ENCODE results near the gene CNTNAP2. TPM values are rescaled to one million over a fixed set of nuclear protein-coding genes. Genes with fewer than 3 reads are reported as not detected.

CNTNAP2 gene
- total and polyA plus RNA-seq, 7 experiments from 2014 or later = 0.02 to 0.48 (median 0.24) TPM; not detected in 2

DNA sequence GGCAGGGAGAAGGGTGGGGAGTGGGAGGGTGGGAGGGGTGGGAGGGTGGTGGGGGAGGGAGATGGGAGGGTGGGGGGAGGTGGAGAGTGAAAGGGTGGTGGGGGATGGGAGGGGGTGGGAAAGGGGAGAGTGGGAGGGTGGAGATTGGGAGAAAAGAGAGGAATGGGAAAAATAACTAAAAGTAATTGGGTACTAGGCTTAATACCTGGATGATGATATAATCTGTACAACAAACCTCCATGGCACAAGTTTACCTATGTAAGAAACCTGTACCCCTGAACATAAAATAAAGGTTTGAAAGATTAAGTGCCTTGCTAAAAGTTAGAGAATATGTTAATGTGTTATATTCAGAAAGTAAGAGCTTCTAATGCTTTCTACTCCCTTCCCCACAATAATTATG lies 564.9 kb downstream of the CNTNAP2 start:
- Histone ChIP-seq H3K27ac (ENCODE audit: low read depth, low read length) (no peak overlapping the region), H3K27me3 (ENCODE audit: control insufficient read depth in 2 of 2, insufficient read depth in 2 of 2, low read length in 2 of 2) (no peaks in the 10 kb centered on the region), H3K9me3 (ENCODE audit: control insufficient read depth in 2 of 3, low read length in 3 of 3) (no peaks in the 10 kb centered on the region), H3K4me3 (ENCODE audit: low read length) (no peak overlapping the region), H3K4me1 (ENCODE audit: control insufficient read depth in 2 of 2, insufficient read depth in 2 of 2, low read length in 2 of 2) (no peaks in the 10 kb centered on the region), H3K36me3 (ENCODE audit: control insufficient read depth in 2 of 3, insufficient read depth in 3 of 3, low read length in 3 of 3) (no peaks in the 10 kb centered on the region)
- H3K27me3 Mint-ChIP-seq = no peaks in the 10 kb centered on the region
- no peaks in the 10 kb centered on the region for H3K36me3 Mint-ChIP-seq
- ChIA-PET CTCF (no interaction called here), POLR2A (no interaction called here)
- DNase-seq (no peak), ATAC-seq (no peak)
- no peaks in the 10 kb centered on the region for H3K4me1 Mint-ChIP-seq
- H3K9me3 Mint-ChIP-seq = peaks cover 0 to 16% (median 2%) of the 10 kb centered on the region in 11 donors
- intact Hi-C loops (cut with micrococcal nuclease) = no loop called here
- H3K27ac Mint-ChIP-seq = no peak overlapping the region
- H3K4me3 Mint-ChIP-seq = no peak overlapping the region

DNA sequence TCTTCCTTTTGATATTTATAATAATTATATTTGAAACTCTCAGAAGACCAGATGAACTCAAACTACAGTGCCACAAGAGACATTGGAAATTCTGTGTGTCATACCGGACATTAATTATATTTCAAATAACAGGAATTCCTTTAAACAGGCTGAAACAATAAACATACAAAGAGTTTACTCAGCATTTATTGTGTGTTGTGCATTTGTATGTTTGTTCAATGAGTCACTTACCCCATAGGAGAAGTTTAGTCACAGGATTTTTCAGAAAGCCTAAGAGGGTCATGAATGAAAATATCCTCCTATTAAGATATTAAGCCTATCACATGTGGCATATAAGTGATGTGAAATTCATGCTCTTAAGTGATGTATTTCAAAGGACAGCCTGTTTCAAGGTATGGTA lies 566.8 kb downstream of the CNTNAP2 start:
- no peak for ATAC-seq
- POLR2A ChIA-PET = no interaction called here
- no peaks in the 10 kb centered on the region for H3K36me3 ChIP-seq (ENCODE audit: control insufficient read depth in 2 of 3, insufficient read depth in 3 of 3, low read length in 3 of 3)

DNA sequence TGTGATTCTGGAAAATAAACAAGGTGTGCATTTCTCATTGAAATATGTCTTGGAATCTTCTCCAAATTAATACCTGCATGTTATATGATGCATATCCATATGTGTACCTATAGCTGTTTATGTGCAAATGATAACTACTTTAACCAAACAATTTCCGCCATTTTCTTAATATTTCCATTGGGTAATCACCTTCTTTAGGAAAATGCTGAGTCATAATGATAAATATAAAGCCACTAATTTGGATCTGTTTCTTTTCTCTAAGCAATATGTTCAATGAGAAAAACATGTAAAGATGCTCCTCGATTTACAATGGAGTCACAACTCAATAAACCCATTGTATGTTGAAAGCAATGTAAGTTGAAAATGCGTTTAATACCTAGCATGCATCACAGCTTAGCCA lies 574.4 kb downstream of the CNTNAP2 start:
- Mint-ChIP-seq H3K4me1 (no peaks in the 10 kb centered on the region), H3K4me3 (no peak overlapping the region), H3K36me3 (no peaks in the 10 kb centered on the region), H3K27ac (no peak overlapping the region), H3K27me3 (no peaks in the 10 kb centered on the region), H3K9me3 (peaks cover 0 to 6% (median 0%) of the 10 kb centered on the region in 11 donors)
- Histone ChIP-seq H3K4me3 (ENCODE audit: low read length) (no peak overlapping the region), H3K9me3 (ENCODE audit: control insufficient read depth in 2 of 3, low read length in 3 of 3) (no peaks in the 10 kb centered on the region), H3K27me3 (ENCODE audit: control insufficient read depth in 2 of 2, insufficient read depth in 2 of 2, low read length in 2 of 2) (no peaks in the 10 kb centered on the region), H3K27ac (ENCODE audit: low read depth, low read length) (no peak overlapping the region), H3K36me3 (ENCODE audit: control insufficient read depth in 2 of 3, insufficient read depth in 3 of 3, low read length in 3 of 3) (no peaks in the 10 kb centered on the region), H3K4me1 (ENCODE audit: control insufficient read depth in 2 of 2, insufficient read depth in 2 of 2, low read length in 2 of 2) (no peaks in the 10 kb centered on the region)
- DNase-seq = no peak
- ChIA-PET CTCF (no interaction called here), POLR2A (no interaction called here)
- no peak for ATAC-seq
- intact Hi-C loops (cut with micrococcal nuclease) = no loop called here

More for the DNA sequence above, 566.8 kb downstream of the CNTNAP2 start:
- Mint-ChIP-seq H3K4me3 (no peak overlapping the region), H3K9me3 (peaks cover 0 to 16% (median 1%) of the 10 kb centered on the region in 11 donors), H3K27me3 (no peaks in the 10 kb centered on the region), H3K27ac (no peak overlapping the region), H3K36me3 (no peaks in the 10 kb centered on the region), H3K4me1 (no peaks in the 10 kb centered on the region)
- no peak overlapping the region for H3K27ac ChIP-seq (ENCODE audit: low read depth, low read length)
- no peak for DNase-seq
- no peaks in the 10 kb centered on the region for H3K27me3 ChIP-seq (ENCODE audit: control insufficient read depth in 2 of 2, insufficient read depth in 2 of 2, low read length in 2 of 2)
- H3K4me3 ChIP-seq (ENCODE audit: low read length) = no peak overlapping the region
- no peaks in the 10 kb centered on the region for H3K9me3 ChIP-seq (ENCODE audit: control insufficient read depth in 2 of 3, low read length in 3 of 3)
- no peaks in the 10 kb centered on the region for H3K4me1 ChIP-seq (ENCODE audit: control insufficient read depth in 2 of 2, insufficient read depth in 2 of 2, low read length in 2 of 2)
- intact Hi-C loops (cut with micrococcal nuclease) = no loop called here
- CTCF ChIA-PET = no interaction called here

DNA sequence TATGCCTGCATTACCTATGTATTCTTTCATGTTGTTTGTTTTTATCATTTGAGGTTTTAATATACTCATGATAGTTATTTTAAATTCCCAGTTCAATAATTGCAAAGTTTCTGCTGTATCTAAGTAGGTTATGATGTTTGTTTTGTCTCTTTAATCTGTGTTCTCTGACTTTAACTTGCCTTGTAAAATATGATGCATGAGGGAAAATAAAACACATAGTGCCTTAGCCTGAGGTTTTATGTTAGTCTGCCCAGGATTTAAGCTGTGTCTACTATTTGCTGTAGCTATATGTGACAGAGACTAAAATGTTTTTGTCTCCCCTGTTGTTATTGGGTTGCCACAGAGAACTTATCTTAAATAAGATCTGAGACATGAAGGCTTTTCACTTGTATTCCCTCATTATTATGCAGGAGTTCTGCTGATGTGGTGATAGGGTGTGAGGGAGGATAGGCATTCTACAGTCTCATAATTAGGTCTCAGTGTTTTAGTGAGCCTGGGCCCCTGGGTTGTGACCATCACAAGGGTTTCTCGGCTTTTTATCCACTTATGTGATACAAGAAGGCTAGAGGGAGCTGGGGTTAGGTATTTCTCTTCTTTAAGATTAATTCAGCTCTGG lies 582.5 kb downstream of the CNTNAP2 start:
- no peaks in the 10 kb centered on the region for H3K4me1 ChIP-seq (ENCODE audit: control insufficient read depth in 2 of 2, insufficient read depth in 2 of 2, low read length in 2 of 2)
- H3K27me3 ChIP-seq (ENCODE audit: control insufficient read depth in 2 of 2, insufficient read depth in 2 of 2, low read length in 2 of 2) = no peaks in the 10 kb centered on the region
- no peaks in the 10 kb centered on the region for H3K27me3 Mint-ChIP-seq
- H3K9me3 Mint-ChIP-seq = peaks cover 0 to 13% (median 2%) of the 10 kb centered on the region in 11 donors
- ChIA-PET POLR2A (no interaction called here), CTCF (no interaction called here)
- DNase-seq (no peak), ATAC-seq (no peak)
- H3K27ac ChIP-seq (ENCODE audit: low read depth, low read length) = no peak overlapping the region
- no peaks in the 10 kb centered on the region for H3K36me3 Mint-ChIP-seq
- H3K9me3 ChIP-seq (ENCODE audit: control insufficient read depth in 2 of 3, low read length in 3 of 3) = no peaks in the 10 kb centered on the region
- no peak overlapping the region for H3K4me3 Mint-ChIP-seq
- H3K4me1 Mint-ChIP-seq = no peaks in the 10 kb centered on the region
- intact Hi-C loops (cut with micrococcal nuclease) = no loop called here
- H3K4me3 ChIP-seq (ENCODE audit: low read length) = no peak overlapping the region
- no peak overlapping the region for H3K27ac Mint-ChIP-seq
- no peaks in the 10 kb centered on the region for H3K36me3 ChIP-seq (ENCODE audit: control insufficient read depth in 2 of 3, insufficient read depth in 3 of 3, low read length in 3 of 3)

DNA sequence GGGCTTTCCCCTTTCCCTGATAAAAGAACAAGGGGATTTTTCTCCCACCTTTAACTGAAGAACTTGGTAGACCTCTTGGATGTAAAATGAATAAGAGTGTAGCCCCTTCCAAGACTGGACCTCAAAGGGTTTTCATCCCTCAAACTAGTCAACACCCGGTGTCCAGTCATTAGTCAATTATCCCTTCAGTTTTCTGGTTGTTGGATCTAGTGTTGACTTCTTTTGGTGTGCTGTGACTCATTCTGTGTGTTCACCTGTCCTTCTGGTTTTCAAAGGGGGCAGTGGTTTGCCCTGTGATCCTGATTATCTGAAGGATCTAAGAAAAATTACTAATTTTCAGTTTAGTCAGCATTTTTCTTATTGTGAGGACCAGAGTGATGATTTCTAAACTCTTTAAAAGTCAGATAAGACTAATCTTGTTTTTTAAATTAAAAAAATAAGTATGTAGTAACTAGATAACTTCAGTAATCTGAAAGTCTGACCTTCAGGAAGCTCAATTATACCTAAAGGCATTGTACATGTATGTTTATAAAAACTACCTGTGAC lies 583.5 kb downstream of the CNTNAP2 start:
- H3K36me3 ChIP-seq (ENCODE audit: control insufficient read depth in 2 of 3, insufficient read depth in 3 of 3, low read length in 3 of 3) = no peaks in the 10 kb centered on the region
- intact Hi-C loops (cut with micrococcal nuclease) = no loop called here
- ATAC-seq = no peak
- peaks cover 0 to 13% (median 2%) of the 10 kb centered on the region in 11 donors for H3K9me3 Mint-ChIP-seq
- POLR2A ChIA-PET = no interaction called here
- no peaks in the 10 kb centered on the region for H3K27me3 Mint-ChIP-seq
- H3K9me3 ChIP-seq (ENCODE audit: control insufficient read depth in 2 of 3, low read length in 3 of 3) = no peaks in the 10 kb centered on the region
- CTCF ChIA-PET = no interaction called here
- no peak overlapping the region for H3K4me3 ChIP-seq (ENCODE audit: low read length)
- DNase-seq = no peak
- H3K4me3 Mint-ChIP-seq = no peak overlapping the region
- no peaks in the 10 kb centered on the region for H3K36me3 Mint-ChIP-seq
- no peaks in the 10 kb centered on the region for H3K4me1 Mint-ChIP-seq
- no peak overlapping the region for H3K27ac ChIP-seq (ENCODE audit: low read depth, low read length)
- no peaks in the 10 kb centered on the region for H3K4me1 ChIP-seq (ENCODE audit: control insufficient read depth in 2 of 2, insufficient read depth in 2 of 2, low read length in 2 of 2)
- no peaks in the 10 kb centered on the region for H3K27me3 ChIP-seq (ENCODE audit: control insufficient read depth in 2 of 2, insufficient read depth in 2 of 2, low read length in 2 of 2)
- H3K27ac Mint-ChIP-seq = no peak overlapping the region

DNA sequence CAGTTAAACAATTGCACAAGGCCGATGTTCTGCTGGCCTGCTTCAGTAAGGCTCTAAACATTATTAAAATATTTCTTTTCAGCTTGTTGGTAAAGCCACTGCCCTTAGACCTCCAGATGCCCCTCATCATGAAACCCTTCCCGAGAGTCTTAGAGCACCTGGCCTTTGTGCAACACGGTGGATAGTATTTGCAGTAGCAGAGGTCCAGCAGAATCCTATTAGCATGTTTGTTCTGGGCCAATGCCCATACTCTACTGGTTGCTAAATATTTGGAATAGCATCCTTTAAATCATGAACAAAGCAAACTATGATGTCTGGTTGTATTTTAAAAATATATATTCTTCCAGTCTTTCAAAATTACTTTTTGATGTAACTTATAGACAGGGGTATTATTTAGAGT lies 584.6 kb downstream of the CNTNAP2 start:
- no peak for DNase-seq
- Mint-ChIP-seq H3K27ac (no peak overlapping the region), H3K4me1 (no peaks in the 10 kb centered on the region), H3K9me3 (peaks cover 0 to 13% (median 2%) of the 10 kb centered on the region in 11 donors), H3K27me3 (no peaks in the 10 kb centered on the region), H3K36me3 (no peaks in the 10 kb centered on the region), H3K4me3 (no peak overlapping the region)
- H3K4me1 ChIP-seq (ENCODE audit: control insufficient read depth in 2 of 2, insufficient read depth in 2 of 2, low read length in 2 of 2) = no peaks in the 10 kb centered on the region
- H3K27ac ChIP-seq (ENCODE audit: low read depth, low read length) = no peak overlapping the region
- intact Hi-C loops (cut with micrococcal nuclease) = no loop called here
- no peaks in the 10 kb centered on the region for H3K9me3 ChIP-seq (ENCODE audit: control insufficient read depth in 2 of 3, low read length in 3 of 3)
- H3K36me3 ChIP-seq (ENCODE audit: control insufficient read depth in 2 of 3, insufficient read depth in 3 of 3, low read length in 3 of 3) = no peaks in the 10 kb centered on the region
- ChIA-PET CTCF (no interaction called here), POLR2A (no interaction called here)
- no peak for ATAC-seq
- no peaks in the 10 kb centered on the region for H3K27me3 ChIP-seq (ENCODE audit: control insufficient read depth in 2 of 2, insufficient read depth in 2 of 2, low read length in 2 of 2)
- H3K4me3 ChIP-seq (ENCODE audit: low read length) = no peak overlapping the region

DNA sequence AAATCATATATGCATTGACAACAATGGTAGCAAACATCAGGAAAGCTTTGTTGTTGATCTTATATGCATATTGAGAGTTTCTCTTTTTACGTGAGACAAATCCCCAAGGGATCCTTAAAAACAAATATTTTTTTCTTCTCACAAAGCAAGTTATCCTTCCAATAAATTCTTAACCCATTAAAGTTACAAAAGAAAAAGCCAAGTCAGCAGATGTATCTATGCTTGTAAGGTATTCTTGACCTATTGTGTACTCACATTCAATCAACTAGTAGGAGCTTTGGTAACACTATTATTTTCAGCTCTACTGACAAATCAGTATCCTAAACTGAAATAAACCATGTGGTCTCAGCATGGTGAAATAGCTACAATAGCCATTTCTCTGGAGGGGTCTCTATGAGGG lies 586.3 kb downstream of the CNTNAP2 start:
- H3K36me3 ChIP-seq (ENCODE audit: control insufficient read depth in 2 of 3, insufficient read depth in 3 of 3, low read length in 3 of 3) = no peaks in the 10 kb centered on the region
- Mint-ChIP-seq H3K36me3 (no peaks in the 10 kb centered on the region), H3K9me3 (peaks cover 0 to 18% (median 2%) of the 10 kb centered on the region in 11 donors), H3K4me3 (no peak overlapping the region), H3K27ac (no peak overlapping the region), H3K27me3 (no peaks in the 10 kb centered on the region), H3K4me1 (no peaks in the 10 kb centered on the region)
- ChIA-PET CTCF (no interaction called here), POLR2A (no interaction called here)
- DNase-seq (no peak), ATAC-seq (no peak)
- H3K4me3 ChIP-seq (ENCODE audit: low read length) = no peak overlapping the region
- no peaks in the 10 kb centered on the region for H3K9me3 ChIP-seq (ENCODE audit: control insufficient read depth in 2 of 3, low read length in 3 of 3)
- no peaks in the 10 kb centered on the region for H3K27me3 ChIP-seq (ENCODE audit: control insufficient read depth in 2 of 2, insufficient read depth in 2 of 2, low read length in 2 of 2)
- no peak overlapping the region for H3K27ac ChIP-seq (ENCODE audit: low read depth, low read length)
- no peaks in the 10 kb centered on the region for H3K4me1 ChIP-seq (ENCODE audit: control insufficient read depth in 2 of 2, insufficient read depth in 2 of 2, low read length in 2 of 2)
- intact Hi-C loops (cut with micrococcal nuclease) = no loop called here
